Activated T-cell treated with anti-CD3 and anti-CD28 coated beads, Interleukin-2, amount 50 U/mL, for 1 hour (primary cell): ENCODE data around the gene GRIN2B.

Experiments used
- DNase-seq: peaks from one replicate; pipeline ENCODE4 v3.0.0-alpha.2; 2020

The GRIN2B gene

GRCh38 chr12:13956060-13956590, 25.3 kb downstream of the GRIN2B start:
- no peak for DNase-seq

- no peak for DNase-seq
These were observed 29.3 kb downstream of the GRIN2B start for GRCh38 chr12:13952096-13952495.

GRCh38 chr12:13950502-13950901, 30.9 kb downstream of the GRIN2B start:
- no peak for DNase-seq

GRCh38 chr12:13948621-13949020, 32.8 kb downstream of the GRIN2B start:
- DNase-seq: no peak

GRCh38 chr12:13947276-13947946, 34.0 kb downstream of the GRIN2B start:
- DNase-seq: no peak

- no peak for DNase-seq
These were observed 35.8 kb downstream of the GRIN2B start for GRCh38 chr12:13945641-13946040.

GRCh38 chr12:13945236-13945635, 36.2 kb downstream of the GRIN2B start:
- DNase-seq: no peak

GRCh38 chr12:13942826-13943225, 38.6 kb downstream of the GRIN2B start:
- DNase-seq: no peak

GRCh38 chr12:13941258-13942249, 39.8 kb downstream of the GRIN2B start:
- no peak for DNase-seq

GRCh38 chr12:13940335-13940865, 41.0 kb downstream of the GRIN2B start:
- DNase-seq: no peak

- DNase-seq: no peak
These were observed 43.7 kb downstream of the GRIN2B start for GRCh38 chr12:13937735-13938134.

GRCh38 chr12:13935169-13935568, 46.2 kb downstream of the GRIN2B start:
- no peak for DNase-seq
